HG02759 (cell line): Measurements from ENCODE around the gene OR52A1.
"Not testable (repeated sequence)": the region's sequence is repeated elsewhere in the genome, so short reads cannot be mapped to it uniquely, and the experiment has no call there.

Experiments used
- ATAC-seq: cut with Tn5 transposase; IDR thresholded peaks from one replicate; pipeline ENCODE4 v1.9.1; 2021; ENCODE audit warnings: mild to moderate bottlenecking, moderate library complexity; ENCODE audit not compliant: unreplicated experiment

Gene OR52A1

GRCh38 chr11:5154657-5155056 is at the start of gene OR52A1:
OR52A1 (minus strand) TSS chr11:5154757; CDS start chr11:5152369, 2,388 bp downstream.
- no peak for ATAC-seq

DNA sequence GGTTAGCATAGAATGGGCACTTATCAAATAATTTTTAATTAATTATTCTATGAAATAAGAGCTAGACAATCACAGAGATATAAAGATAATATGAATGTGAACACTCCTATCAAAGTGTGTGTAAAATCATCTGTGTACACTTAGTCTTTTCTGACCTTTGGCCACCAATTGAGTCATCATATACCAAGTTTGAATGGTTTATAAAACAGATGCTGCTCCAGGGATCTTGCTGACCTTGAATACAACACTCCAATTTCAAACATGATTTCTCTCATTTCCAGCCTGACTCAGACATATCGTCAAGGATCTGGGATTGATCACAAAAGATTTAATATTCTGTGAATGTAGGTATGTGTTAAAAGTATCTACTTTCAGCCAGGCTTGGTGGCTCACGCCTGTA is 48.8 kb upstream of the OR52A1 start:
- no peak for ATAC-seq

- no peak for ATAC-seq
Observed at GRCh38 chr11:5200582-5200981, 46.0 kb upstream of the OR52A1 start, which contains the start of gene OR51V1. OR51V1 (minus strand) TSS chr11:5200682; CDS start chr11:5200682, 0 bp downstream.

DNA sequence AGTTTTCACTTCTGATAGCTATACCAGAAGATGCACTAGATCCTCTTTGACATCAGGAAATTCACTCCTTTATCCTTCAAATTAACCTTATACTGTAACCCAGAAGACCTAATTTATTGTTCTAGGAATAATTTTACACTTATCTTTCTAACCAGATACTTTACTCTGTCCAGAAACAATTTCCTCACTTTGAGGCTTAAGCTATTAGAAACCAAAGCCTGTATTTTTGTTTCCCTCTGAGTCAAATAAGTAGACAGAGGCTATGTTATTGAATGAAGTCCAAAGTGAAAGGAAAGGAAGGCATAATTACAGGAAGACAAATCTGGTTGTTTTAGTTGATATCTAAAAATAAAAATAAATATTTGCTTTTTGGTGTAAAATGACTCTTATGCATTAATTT is 43.7 kb upstream of the OR52A1 start:
- no peak for ATAC-seq

GRCh38 chr11:5197536-5197935 is 43.0 kb upstream of the OR52A1 start:
- no peak for ATAC-seq

DNA sequence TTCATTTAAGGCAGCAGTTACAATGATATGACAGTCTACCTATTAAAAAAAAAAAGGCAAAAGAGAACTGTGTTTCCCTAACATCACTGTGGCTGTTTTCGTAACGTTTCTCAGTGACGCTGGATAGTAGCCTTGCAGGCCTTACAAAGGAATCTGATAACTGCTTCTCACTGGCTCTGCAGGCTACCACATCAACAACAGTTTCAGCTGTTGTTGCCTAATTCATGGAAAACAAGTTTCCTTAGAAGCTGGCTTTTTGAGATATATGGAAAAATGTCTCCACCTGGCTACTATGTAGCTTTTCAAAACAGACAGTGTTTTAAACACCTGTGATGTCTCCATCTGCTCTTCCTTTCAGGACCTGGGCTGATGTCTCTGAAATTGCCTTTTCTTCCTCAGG is 42.2 kb upstream of the OR52A1 start:
- no peak for ATAC-seq

DNA sequence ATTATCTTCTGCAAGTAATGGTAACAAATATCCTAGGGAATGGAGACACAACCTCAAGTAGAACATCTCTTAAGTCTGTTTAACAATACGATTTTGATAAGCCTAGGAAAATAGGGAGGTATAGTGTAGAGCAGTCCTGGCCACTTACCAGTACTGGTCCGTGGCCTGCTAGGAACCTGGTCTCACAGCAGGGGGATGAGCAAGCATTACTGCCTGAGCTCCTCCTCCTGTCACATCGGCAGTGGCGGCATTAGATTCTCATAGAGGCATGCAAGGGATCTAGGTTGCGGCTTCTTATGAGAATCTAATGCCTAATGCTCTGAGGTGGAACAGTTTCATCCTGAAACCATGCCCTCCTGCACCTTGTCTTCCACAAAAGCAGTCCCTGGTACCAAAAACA is 41.5 kb upstream of the OR52A1 start:
- no peak for ATAC-seq

DNA sequence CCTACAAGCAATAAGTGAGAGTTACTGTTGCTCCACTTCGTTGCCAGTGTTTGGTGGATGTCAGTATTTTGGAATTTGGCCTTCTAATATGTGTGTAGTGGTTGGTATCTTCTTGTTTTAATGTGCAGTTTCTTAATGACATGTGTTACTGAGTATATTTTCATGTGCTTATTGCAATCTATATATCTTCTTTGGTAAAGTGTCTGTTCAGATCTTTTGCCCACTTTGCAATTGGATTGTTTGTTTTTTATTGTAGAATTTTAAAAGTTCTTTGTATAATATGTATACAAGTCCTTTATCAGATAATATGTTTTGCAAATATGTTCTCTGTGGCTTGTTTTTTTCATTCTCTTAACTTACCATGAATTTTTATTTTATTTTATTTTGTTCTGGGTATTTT is 38.2 kb upstream of the OR52A1 start:
- no peak for ATAC-seq

DNA sequence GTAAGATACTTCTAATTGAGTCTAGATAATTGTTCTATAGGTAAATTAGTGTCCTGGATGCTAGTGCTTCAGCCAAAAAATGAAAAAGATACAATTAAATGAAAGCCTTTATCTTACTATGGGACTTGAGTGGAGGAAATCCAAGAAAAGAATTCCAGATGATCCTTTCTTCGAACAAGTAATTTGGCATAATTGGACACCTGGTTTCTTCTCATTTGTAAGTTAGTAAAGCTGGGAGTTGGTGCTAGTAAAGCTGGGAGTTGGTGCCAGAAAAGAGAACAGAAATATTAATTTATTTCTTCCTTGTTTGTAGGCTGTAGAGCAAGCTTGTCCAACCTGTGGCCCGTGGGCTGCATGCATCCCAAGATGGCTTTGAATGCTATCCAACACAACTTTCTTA is 33.6 kb upstream of the OR52A1 start:
- ATAC-seq, result no peak

GRCh38 chr11:5178046-5178837 is 23.7 kb upstream of the OR52A1 start:
- ATAC-seq, result no peak

- ATAC-seq, result no peak
Observed at GRCh38 chr11:5174934-5175333, 20.4 kb upstream of the OR52A1 start.

- no peak for ATAC-seq
Observed at GRCh38 chr11:5171856-5172255, 17.3 kb upstream of the OR52A1 start.

GRCh38 chr11:5165898-5166297 is 11.3 kb upstream of the OR52A1 start:
- not testable (repeated sequence) for ATAC-seq

DNA sequence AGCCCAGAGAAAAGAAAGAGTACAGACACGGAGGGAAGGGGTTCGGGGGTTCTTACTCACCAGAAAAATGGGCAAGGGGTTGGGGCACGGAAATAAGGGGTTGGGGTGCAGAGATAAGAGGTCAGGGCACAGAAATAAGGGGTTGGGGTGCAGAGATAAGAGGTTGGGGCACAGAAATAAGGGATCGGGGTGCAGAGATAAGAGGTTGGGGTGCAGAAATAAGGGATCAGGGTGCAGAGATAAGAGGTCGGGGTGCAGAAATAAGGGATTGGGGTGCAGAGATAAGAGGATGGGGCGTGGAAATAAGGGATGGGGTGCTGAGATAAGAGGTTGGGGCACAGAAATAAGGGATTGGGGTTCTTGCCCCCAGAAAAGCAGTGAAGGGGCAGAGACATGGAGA is 10.2 kb upstream of the OR52A1 start:
- ATAC-seq, result not testable (repeated sequence)

GRCh38 chr11:5161045-5161444 is 6.5 kb upstream of the OR52A1 start:
- not testable (repeated sequence) for ATAC-seq

DNA sequence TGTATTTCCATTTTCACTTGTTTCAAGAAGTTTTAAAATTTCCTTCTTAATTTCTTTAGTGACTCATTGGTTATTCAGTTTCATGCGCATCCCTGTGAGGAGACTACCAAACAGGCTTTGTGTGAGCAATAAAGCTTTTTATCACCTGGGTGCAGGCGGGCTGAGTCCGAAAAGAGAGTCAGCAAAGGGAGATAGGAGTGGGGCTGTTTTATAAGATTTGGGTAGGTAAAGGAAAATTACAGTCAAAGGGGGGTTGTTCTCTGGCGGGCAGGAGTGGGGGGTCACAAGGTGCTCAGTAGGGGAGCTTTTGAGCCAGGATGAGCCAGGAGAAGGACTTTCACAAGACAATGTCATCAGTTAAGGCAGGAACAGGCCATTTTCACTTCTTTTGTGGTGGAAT is 5.7 kb upstream of the OR52A1 start:
- not testable (repeated sequence) for ATAC-seq

GRCh38 chr11:5159806-5160205 is 5.2 kb upstream of the OR52A1 start:
- no peak for ATAC-seq

DNA sequence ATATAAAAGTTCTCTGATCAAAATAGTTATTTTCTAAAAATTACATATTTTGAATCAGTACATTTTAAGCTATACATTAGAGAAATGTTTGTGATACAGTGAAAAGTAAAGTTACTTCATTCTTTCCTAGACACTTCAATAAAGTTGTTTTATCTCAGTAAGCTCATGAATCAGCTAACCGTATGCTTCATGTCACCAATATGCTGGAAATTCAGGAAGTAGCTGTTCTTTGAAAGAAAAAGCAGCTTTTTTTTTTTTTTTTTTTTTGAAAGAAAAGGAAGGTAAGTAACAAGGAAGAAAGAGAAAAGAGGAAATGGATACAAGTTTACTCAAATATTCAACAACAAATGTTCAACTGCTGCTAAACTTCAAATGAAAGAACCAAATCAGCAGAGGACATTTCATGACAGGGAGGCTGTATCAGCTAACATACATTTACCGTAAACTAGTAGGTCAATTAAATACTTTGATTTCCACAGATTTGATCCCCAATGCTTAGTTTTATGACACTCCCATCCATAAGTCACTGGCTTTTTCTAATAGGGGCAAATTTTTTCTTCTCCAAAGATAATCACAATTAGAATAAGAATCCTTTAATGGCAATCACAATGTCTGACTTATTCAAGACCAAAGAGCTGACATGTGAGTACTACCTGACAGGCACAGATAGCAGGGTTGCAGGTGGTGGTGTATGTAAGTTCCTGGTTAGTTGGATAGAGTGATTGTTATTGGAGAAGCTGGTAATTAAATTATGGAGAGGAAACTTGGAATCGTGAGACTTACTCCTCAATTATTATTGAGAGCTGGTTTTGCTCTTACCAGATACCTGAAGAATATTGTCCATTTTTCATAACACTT is 754 bp downstream of the OR52A1 start:
- ATAC-seq, result no peak

DNA sequence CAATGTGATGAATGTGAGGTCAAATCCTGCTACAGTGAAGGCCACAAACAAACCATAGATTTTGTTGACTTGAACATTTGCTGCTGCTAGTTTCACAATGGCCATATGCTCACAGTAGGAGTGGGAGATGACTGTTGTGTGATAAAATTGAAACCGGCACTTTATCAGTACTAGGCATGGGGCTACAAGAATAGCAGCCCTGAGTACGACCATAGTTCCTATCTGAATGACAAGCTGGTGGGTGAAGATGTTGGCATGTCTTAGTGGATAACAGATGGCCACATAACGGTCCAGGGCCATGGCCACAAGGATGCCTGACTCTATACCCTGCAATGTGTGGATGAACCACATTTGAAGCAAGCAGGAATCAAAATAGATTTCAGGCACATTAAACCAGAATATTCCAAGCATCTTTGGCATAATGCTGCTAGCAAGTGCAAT is 2.8 kb downstream of the OR52A1 start:
- ATAC-seq, result no peak

- ATAC-seq, result not testable (repeated sequence)
Observed at GRCh38 chr11:5144206-5144605, 10.4 kb downstream of the OR52A1 start.

DNA sequence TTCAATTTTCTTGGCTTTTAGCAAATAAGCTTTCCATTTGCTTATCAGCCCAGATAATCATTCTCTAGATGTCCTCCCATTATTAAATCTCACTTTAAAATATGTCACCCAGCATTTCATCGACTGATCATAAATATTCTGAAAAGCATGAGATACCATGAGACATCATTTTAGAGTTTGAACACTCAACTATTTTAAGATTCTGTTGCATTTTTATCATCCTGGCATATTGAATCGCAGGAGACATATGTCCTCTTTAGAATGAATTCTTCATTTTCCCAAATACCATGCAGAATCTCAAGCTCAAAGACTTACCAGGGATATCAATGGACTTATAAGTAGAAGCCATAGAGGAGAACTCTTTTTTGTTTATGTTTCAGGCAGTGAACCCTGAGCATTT is 16.6 kb downstream of the OR52A1 start, which contains the start of gene OR52A5:
Gene OR52A5, minus strand, starts transcription at position 361 of the 400 bp plus-strand sequence. CDS start 5,714 bp downstream, outside the sequence.
- ATAC-seq, result no peak

GRCh38 chr11:5137014-5137413 is 17.5 kb downstream of the OR52A1 start:
- no peak for ATAC-seq
